SK-N-SH (cell line): Measurements from ENCODE around the gene GPR137. TPM values are rescaled to one million over a fixed set of nuclear protein-coding genes. Genes with fewer than 3 reads are reported as not detected.

Experiments used
- polyA plus RNA-seq, 3 experiments: library from polyadenylated mRNA; depleted of rRNA; stranded (reverse); fragments of >200 nt; gene quantifications; 2 replicates each; pipeline ENCODE4 v1.2.3, GENCODE V29; 2012
- small RNA-seq, 7 experiments: library from RNA; depleted of rRNA; stranded (forward); fragments of <200 nt; gene quantifications; one replicate each; pipeline ENCODE3, GENCODE V24; 2012

GPR137 gene
- polyA plus RNA-seq, 1 of the 3 experiments (the other 2 are of a cell fraction) = 29.9 TPM

Small RNA genes within 50 kb of the gene (small RNA-seq; reads per million reads assigned to genes)
- gene RF00019 = 0 reads per million in 7 experiments

Other genes starting within 250 kb of the GPR137 start
- 0.03 TPM in 2 replicates for gene FLRT1, start 249.9 kb upstream of the GPR137 start, polyA plus RNA-seq (2012; rRNA removed)
- gene MACROD1, start 119.7 kb upstream of the GPR137 start, polyA plus RNA-seq (2012; rRNA removed) = 48.3 and 49.1 TPM in 2 replicates
- gene STIP1, start 99.7 kb upstream of the GPR137 start, polyA plus RNA-seq (2012; rRNA removed) = 163 TPM in 2 replicates
- 1.2 and 1.4 TPM in 2 replicates for gene FERMT3, start 79.1 kb upstream of the GPR137 start, polyA plus RNA-seq (2012; rRNA removed)
- 61.5 and 62.4 TPM in 2 replicates for gene TRPT1, start 59.7 kb upstream of the GPR137 start, polyA plus RNA-seq (2012; rRNA removed)
- 72.7 and 74.0 TPM in 2 replicates for gene NUDT22, start 59.6 kb upstream of the GPR137 start, polyA plus RNA-seq (2012; rRNA removed)
- 46.9 and 52.1 TPM in 2 replicates for gene DNAJC4, start 55.3 kb upstream of the GPR137 start, polyA plus RNA-seq (2012; rRNA removed)
- 16.3 and 29.9 TPM in 2 replicates for gene VEGFB, start 51.3 kb upstream of the GPR137 start, polyA plus RNA-seq (2012; rRNA removed)
- gene FKBP2, start 44.8 kb upstream of the GPR137 start, polyA plus RNA-seq (2012; rRNA removed) = 84.8 and 127 TPM in 2 replicates
- gene PPP1R14B, start 38.9 kb upstream of the GPR137 start, polyA plus RNA-seq (2012; rRNA removed) = 373 and 523 TPM in 2 replicates
- gene PLCB3, start 34.3 kb upstream of the GPR137 start, polyA plus RNA-seq (2012; rRNA removed) = 26.8 and 30.4 TPM in 2 replicates
- gene BAD, start 1.2 kb upstream of the GPR137 start, polyA plus RNA-seq (2012; rRNA removed) = 75.6 and 80.9 TPM in 2 replicates
- 0.13 and 0.16 TPM in 2 replicates for gene KCNK4, start 5.5 kb downstream of the GPR137 start, polyA plus RNA-seq (2012; rRNA removed)
- 0.54 and 0.67 TPM in 2 replicates for gene CATSPERZ, start 14.5 kb downstream of the GPR137 start, polyA plus RNA-seq (2012; rRNA removed)
- 27.8 and 31.7 TPM in 2 replicates for gene ESRRA, start 19.7 kb downstream of the GPR137 start, polyA plus RNA-seq (2012; rRNA removed)
- 649 and 699 TPM in 2 replicates for gene TRMT112, start 31.7 kb downstream of the GPR137 start, polyA plus RNA-seq (2012; rRNA removed)
- 875 and 1,000 TPM in 2 replicates for gene PRDX5, start 32.3 kb downstream of the GPR137 start, polyA plus RNA-seq (2012; rRNA removed)
- gene CCDC88B, start 54.4 kb downstream of the GPR137 start, polyA plus RNA-seq (2012; rRNA removed) = 2.4 and 3.4 TPM in 2 replicates
- 43.4 and 44.7 TPM in 2 replicates for gene RPS6KA4, start 73.3 kb downstream of the GPR137 start, polyA plus RNA-seq (2012; rRNA removed)